GM12865 (cell line): ENCODE data around the gene FBXO7.
A peak's percentile ranks its signal among the peaks of the same experiment; 100 is the strongest.
"Not testable (repeated sequence)": the region's sequence is repeated elsewhere in the genome, so short reads cannot be mapped to it uniquely, and the experiment has no call there.

Experiments used
- DNase-seq: peaks from one replicate; pipeline ENCODE4 v3.0.0; 2010; ENCODE audit warnings: low read depth
- H3K4me3 ChIP-seq: 2 replicates; pipeline ENCODE4 v1.5.1; 2011; ENCODE audit warnings: mild to moderate bottlenecking, low read depth, low read length, control low read depth
- TF ChIP-seq, protein P1 (sequence below): IDR thresholded peaks from 2 replicates; pipeline ENCODE4 v1.5.1; 2011; ENCODE audit warnings: low read length, control low read depth, low read depth, inconsistent platforms; ENCODE audit not compliant: insufficient read depth; ENCODE audit errors: missing control alignments

FBXO7 gene

GRCh38 chr22:32476281-32477195, 1.9 kb downstream of the FBXO7 start:
- DNase-seq, result peak; percentile 47
- TF ChIP-seq, protein P1, sequence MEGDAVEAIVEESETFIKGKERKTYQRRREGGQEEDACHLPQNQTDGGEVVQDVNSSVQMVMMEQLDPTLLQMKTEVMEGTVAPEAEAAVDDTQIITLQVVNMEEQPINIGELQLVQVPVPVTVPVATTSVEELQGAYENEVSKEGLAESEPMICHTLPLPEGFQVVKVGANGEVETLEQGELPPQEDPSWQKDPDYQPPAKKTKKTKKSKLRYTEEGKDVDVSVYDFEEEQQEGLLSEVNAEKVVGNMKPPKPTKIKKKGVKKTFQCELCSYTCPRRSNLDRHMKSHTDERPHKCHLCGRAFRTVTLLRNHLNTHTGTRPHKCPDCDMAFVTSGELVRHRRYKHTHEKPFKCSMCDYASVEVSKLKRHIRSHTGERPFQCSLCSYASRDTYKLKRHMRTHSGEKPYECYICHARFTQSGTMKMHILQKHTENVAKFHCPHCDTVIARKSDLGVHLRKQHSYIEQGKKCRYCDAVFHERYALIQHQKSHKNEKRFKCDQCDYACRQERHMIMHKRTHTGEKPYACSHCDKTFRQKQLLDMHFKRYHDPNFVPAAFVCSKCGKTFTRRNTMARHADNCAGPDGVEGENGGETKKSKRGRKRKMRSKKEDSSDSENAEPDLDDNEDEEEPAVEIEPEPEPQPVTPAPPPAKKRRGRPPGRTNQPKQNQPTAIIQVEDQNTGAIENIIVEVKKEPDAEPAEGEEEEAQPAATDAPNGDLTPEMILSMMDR, result no peak
- H3K4me3 ChIP-seq, result peak overlapping the region; percentile 73

DNA sequence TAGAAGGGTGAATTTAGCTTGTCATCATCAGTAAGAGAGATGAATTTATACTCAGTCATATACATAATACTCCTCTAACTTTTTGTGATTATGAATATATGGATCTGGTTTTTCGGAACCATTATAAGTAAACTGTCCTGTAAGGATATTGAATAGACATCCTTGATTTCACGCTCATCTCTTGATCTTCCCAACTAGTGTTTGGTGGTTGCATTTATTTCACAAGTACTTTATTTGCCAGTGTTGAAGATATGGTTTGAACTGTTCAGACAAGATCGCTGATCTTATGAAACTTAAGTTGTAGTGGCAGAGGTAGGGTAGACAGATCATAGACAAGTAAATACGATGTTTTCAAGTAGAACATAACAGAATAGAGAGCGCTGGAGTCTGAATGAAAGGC, 3.0 kb downstream of the FBXO7 start:
- TF ChIP-seq, protein P1, result no peak
- no peak for DNase-seq
- no peak overlapping the region for H3K4me3 ChIP-seq

DNA sequence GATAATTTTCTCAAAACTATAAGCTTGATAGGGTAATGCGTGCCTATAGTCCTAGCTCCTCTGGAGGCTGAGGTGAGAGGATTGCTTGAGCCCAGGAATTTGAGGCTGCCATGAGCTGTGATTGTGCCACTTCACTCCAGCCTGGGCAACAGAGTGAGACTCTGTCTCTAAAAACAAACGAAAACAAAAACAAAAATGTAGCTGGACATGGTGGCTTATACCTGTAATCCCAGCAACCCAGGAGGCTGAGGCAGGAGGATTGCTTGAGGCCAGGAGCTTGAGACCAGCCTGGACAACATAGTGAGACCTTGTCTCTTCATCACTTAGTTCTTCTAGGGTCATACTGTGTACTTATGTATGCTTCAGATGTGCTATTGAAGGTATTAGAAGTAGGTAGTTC, 3.9 kb downstream of the FBXO7 start:
- H3K4me3 ChIP-seq, DNase-seq: not testable (repeated sequence)

DNA sequence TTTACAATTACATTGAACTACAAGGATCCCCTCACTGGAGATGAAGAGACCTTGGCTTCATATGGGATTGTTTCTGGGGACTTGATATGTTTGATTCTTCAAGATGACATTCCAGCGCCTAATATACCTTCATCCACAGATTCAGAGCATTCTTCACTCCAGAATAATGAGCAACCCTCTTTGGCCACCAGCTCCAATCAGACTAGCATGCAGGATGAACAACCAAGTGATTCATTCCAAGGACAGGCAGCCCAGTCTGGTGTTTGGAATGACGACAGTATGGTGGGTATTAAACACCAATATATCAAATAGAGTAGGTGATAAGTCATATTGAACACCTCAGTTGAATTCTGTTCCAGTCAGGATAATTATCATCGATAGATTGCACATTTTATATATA, 4.4 kb downstream of the FBXO7 start:
- TF ChIP-seq, protein P1, result no peak
- no peak for DNase-seq
- no peak overlapping the region for H3K4me3 ChIP-seq

GRCh38 chr22:32480238-32480637, 5.6 kb downstream of the FBXO7 start:
- TF ChIP-seq, protein P1, result no peak
- H3K4me3 ChIP-seq, result no peak overlapping the region
- peak; percentile 38 for DNase-seq

DNA sequence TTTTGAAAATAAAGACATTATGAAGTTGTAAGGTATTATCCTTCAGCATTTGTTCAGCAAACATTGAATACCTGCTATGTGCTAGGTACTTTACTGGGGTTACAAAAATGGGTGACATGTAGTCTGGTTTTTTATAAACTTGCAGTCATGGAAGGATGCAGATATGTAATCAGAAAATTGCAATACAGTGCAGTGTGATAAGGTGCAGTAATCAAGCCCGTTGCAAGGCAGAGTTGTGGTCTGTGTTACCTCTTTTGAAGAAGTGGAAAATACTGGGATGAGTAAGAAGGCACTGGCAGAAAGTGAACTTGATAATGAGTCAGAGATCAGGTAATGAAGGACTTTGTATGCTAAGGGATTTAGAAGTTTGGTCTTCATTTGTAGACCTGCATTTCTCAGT, 8.1 kb downstream of the FBXO7 start:
- no peak overlapping the region for H3K4me3 ChIP-seq
- TF ChIP-seq, protein P1, result no peak
- DNase-seq, result peak; percentile 56

- no peak for DNase-seq
- no peak overlapping the region for H3K4me3 ChIP-seq
- TF ChIP-seq, protein P1, result no peak
Measured at GRCh38 chr22:32486656-32487390, 12.2 kb downstream of the FBXO7 start.
